Measurements from ENCODE around the gene PLXNC1. TPM values are rescaled to one million over a fixed set of nuclear protein-coding genes. Genes with fewer than 3 reads are reported as not detected.

Gene PLXNC1
- total RNA-seq, 1 donor from 2014 or later: 1.8 TPM

GRCh38 chr12:94203181-94203546 is 54.8 kb downstream of the PLXNC1 start:
- Histone ChIP-seq H3K4me1 (peaks cover 0 to under 1% of the 10 kb centered on the region in 2 donors), H3K4me3 (no peak overlapping the region), H3K27me3 (no peaks in the 10 kb centered on the region), H3K27ac (no peak overlapping the region), H3K36me3 (no peaks in the 10 kb centered on the region), H3K9me3 (no peaks in the 10 kb centered on the region)
- TF ChIP-seq, protein P1, sequence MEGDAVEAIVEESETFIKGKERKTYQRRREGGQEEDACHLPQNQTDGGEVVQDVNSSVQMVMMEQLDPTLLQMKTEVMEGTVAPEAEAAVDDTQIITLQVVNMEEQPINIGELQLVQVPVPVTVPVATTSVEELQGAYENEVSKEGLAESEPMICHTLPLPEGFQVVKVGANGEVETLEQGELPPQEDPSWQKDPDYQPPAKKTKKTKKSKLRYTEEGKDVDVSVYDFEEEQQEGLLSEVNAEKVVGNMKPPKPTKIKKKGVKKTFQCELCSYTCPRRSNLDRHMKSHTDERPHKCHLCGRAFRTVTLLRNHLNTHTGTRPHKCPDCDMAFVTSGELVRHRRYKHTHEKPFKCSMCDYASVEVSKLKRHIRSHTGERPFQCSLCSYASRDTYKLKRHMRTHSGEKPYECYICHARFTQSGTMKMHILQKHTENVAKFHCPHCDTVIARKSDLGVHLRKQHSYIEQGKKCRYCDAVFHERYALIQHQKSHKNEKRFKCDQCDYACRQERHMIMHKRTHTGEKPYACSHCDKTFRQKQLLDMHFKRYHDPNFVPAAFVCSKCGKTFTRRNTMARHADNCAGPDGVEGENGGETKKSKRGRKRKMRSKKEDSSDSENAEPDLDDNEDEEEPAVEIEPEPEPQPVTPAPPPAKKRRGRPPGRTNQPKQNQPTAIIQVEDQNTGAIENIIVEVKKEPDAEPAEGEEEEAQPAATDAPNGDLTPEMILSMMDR (IDR thresholded peaks at IDR 0.05): no peak
- intact Hi-C loops (cut with DNase I): no loop called here
- no peak for DNase-seq (ENCODE audit: low spot score in 2 of 2)

DNA sequence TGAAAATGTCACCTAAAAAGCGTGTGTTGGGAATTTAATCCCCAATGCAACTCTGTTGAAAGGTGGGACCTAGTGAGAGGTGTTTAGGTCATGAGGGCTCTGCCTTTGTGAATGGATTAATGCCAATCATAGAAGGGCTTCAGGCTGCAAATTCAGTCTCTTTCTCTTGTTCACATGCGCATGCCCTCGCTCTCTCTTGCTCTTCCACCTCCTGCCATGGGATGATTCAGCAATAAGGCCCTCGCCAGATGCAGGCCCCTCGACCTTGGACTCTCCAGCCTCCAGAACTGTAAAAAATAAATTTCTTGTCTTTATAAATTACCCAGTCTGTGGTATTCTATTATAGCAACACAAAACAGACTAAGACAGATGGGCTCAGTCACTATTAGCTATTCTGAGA is 55.4 kb downstream of the PLXNC1 start:
- Histone ChIP-seq H3K27me3 (no peaks in the 10 kb centered on the region), H3K4me1 (peaks cover 0 to 7% of the 10 kb centered on the region in 2 donors), H3K27ac (no peak overlapping the region), H3K9me3 (no peaks in the 10 kb centered on the region), H3K36me3 (no peaks in the 10 kb centered on the region), H3K4me3 (no peak overlapping the region)
- TF ChIP-seq, protein P1 (IDR thresholded peaks at IDR 0.05): no peak
- intact Hi-C loops (cut with DNase I): no loop called here
- DNase-seq (ENCODE audit: low spot score in 2 of 2): no peak

- Histone ChIP-seq H3K36me3 (no peaks in the 10 kb centered on the region), H3K4me3 (no peak overlapping the region), H3K27me3 (no peaks in the 10 kb centered on the region), H3K27ac (no peak overlapping the region), H3K9me3 (no peaks in the 10 kb centered on the region), H3K4me1 (peaks cover 0 to 7% of the 10 kb centered on the region in 2 donors)
- TF ChIP-seq, protein P1 (IDR thresholded peaks at IDR 0.05): no peak
- no peak for DNase-seq (ENCODE audit: low spot score in 2 of 2)
- intact Hi-C loops (cut with DNase I): no loop called here
Measured at GRCh38 chr12:94204499-94205247, 56.3 kb downstream of the PLXNC1 start.

DNA sequence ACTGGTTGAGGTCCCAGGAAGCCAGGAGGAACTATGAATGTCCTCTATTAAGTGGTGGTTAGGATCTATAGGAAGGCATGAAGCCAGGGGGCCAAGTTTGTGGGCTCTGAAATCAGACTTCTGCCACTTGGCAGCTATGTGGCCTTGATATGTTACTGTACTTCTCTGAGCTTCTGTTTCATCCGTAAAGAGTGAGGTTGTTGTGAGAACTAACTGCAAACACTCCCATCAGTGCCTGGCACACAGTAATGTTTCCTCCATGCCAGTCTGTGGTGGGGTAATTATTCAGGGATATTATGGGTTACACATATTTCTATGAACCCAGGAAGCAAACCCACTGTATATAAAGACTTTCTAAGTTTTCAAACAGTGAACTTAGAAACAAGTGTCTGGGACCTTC is 57.4 kb downstream of the PLXNC1 start:
- H3K36me3 ChIP-seq: no peaks in the 10 kb centered on the region
- H3K27ac ChIP-seq: no peak overlapping the region
- no peaks in the 10 kb centered on the region for H3K9me3 ChIP-seq
- H3K27me3 ChIP-seq: no peaks in the 10 kb centered on the region
- no peak overlapping the region for H3K4me3 ChIP-seq
- intact Hi-C loops (cut with DNase I): no loop called here
- TF ChIP-seq, protein P1 (IDR thresholded peaks at IDR 0.05): no peak
- H3K4me1 ChIP-seq: peaks cover 0 to 7% of the 10 kb centered on the region in 2 donors
- DNase-seq (ENCODE audit: low spot score in 2 of 2): no peak

DNA sequence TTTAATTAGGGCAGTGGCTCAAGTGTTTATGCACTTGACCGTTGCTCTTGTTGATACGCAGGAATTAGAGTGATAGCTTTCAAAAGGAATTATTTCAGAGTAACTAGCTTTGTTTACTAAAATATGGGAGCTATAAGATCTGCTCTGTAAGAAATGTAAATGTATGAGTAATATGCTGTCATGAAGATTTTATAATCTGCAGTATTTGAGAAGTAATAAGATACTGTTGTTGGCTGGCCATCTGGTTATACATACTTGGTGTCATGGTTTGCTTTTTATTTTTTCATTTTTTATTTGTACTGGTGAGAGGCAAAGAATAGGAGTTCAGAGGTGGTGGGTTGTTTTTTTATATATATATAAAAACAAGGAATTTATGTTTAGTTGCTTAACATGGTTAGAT is 58.5 kb downstream of the PLXNC1 start:
- peaks cover 0 to 7% of the 10 kb centered on the region in 2 donors for H3K4me1 ChIP-seq
- TF ChIP-seq, protein P1 (IDR thresholded peaks at IDR 0.05): no peak
- intact Hi-C loops (cut with DNase I): no loop called here
- no peaks in the 10 kb centered on the region for H3K9me3 ChIP-seq
- H3K36me3 ChIP-seq: no peaks in the 10 kb centered on the region
- no peak overlapping the region for H3K4me3 ChIP-seq
- no peaks in the 10 kb centered on the region for H3K27me3 ChIP-seq
- DNase-seq (ENCODE audit: low spot score in 2 of 2): no peak
- H3K27ac ChIP-seq: no peak overlapping the region
